Measurements from ENCODE around the gene RAB5B. TPM values are rescaled to one million over a fixed set of nuclear protein-coding genes. Genes with fewer than 3 reads are reported as not detected.

Gene RAB5B
- total RNA-seq, 2 donors from 2014 or later = 39.2 to 68.1 TPM

- ATAC-seq = no peak
- Mint-ChIP-seq H3K27me3 (no peaks in the 10 kb centered on the region), H3K27ac (no peak overlapping the region), H3K4me3 (peak overlapping the region; percentile 95), H3K36me3 (peaks cover 16% of the 10 kb centered on the region), H3K4me1 (ENCODE audit: low read depth in 2 of 2) (peaks cover 39 to 53% of the 10 kb centered on the region in 2 donors), H3K9me3 (no peaks in the 10 kb centered on the region)
- DNase-seq (ENCODE audit: low spot score) = no peak
These were observed 40.6 kb upstream of the RAB5B start for GRCh38 chr12:55933169-55933798.

- Mint-ChIP-seq H3K27ac (no peak overlapping the region), H3K4me1 (ENCODE audit: low read depth in 2 of 2) (peaks cover 41 to 56% of the 10 kb centered on the region in 2 donors), H3K27me3 (no peaks in the 10 kb centered on the region), H3K4me3 (no peak overlapping the region), H3K36me3 (peaks cover 16% of the 10 kb centered on the region), H3K9me3 (no peaks in the 10 kb centered on the region)
- ATAC-seq (no peak), DNase-seq (ENCODE audit: low spot score) (no peak)
These were observed 39.8 kb upstream of the RAB5B start for GRCh38 chr12:55933799-55934742.

GRCh38 chr12:55934773-55935172 is 39.1 kb upstream of the RAB5B start:
- ATAC-seq (no peak), DNase-seq (ENCODE audit: low spot score) (no peak)
- H3K27ac Mint-ChIP-seq = no peak overlapping the region
- no peaks in the 10 kb centered on the region for H3K27me3 Mint-ChIP-seq
- H3K4me1 Mint-ChIP-seq (ENCODE audit: low read depth in 2 of 2) = peaks cover 37 to 52% of the 10 kb centered on the region in 2 donors
- H3K36me3 Mint-ChIP-seq = peaks cover 16% of the 10 kb centered on the region
- peak overlapping the region; percentile 3 for H3K4me3 Mint-ChIP-seq
- H3K9me3 Mint-ChIP-seq = no peaks in the 10 kb centered on the region

- peaks cover 16% of the 10 kb centered on the region for H3K36me3 Mint-ChIP-seq
These were observed 38.1 kb upstream of the RAB5B start for GRCh38 chr12:55935738-55936151.

GRCh38 chr12:55937981-55938380 is 35.9 kb upstream of the RAB5B start:
- DNase-seq (ENCODE audit: low spot score) (no peak), ATAC-seq (no peak)
- Mint-ChIP-seq H3K4me1 (ENCODE audit: low read depth in 2 of 2) (peaks cover 23 to 34% of the 10 kb centered on the region in 2 donors), H3K9me3 (no peaks in the 10 kb centered on the region), H3K27me3 (no peaks in the 10 kb centered on the region), H3K4me3 (no peak overlapping the region), H3K36me3 (peaks cover 21% of the 10 kb centered on the region), H3K27ac (peak overlapping the region in 1 of 2 donors; percentile 49)

More at GRCh38 chr12:55935738-55936151, 38.1 kb upstream of the RAB5B start:
- H3K27me3 Mint-ChIP-seq = no peaks in the 10 kb centered on the region
- peaks cover 37 to 52% of the 10 kb centered on the region in 2 donors for H3K4me1 Mint-ChIP-seq (ENCODE audit: low read depth in 2 of 2)
- ATAC-seq (no peak), DNase-seq (ENCODE audit: low spot score) (no peak)
- peak overlapping the region in 1 of 2 donors; percentile 28 for H3K27ac Mint-ChIP-seq
- no peaks in the 10 kb centered on the region for H3K9me3 Mint-ChIP-seq
- H3K4me3 Mint-ChIP-seq = no peak overlapping the region

- Mint-ChIP-seq H3K27me3 (no peaks in the 10 kb centered on the region), H3K4me3 (no peak overlapping the region), H3K9me3 (no peaks in the 10 kb centered on the region), H3K4me1 (ENCODE audit: low read depth in 2 of 2) (peaks cover 18 to 29% of the 10 kb centered on the region in 2 donors), H3K36me3 (peaks cover 27% of the 10 kb centered on the region), H3K27ac (peak overlapping the region in 1 of 2 donors; percentile 49)
- DNase-seq (ENCODE audit: low spot score) (no peak), ATAC-seq (no peak)
These were observed 34.9 kb upstream of the RAB5B start for GRCh38 chr12:55938826-55939501.

GRCh38 chr12:55940065-55940732 is 33.7 kb upstream of the RAB5B start:
- peak overlapping the region; percentile 19 to 60 for H3K27ac Mint-ChIP-seq
- no peaks in the 10 kb centered on the region for H3K9me3 Mint-ChIP-seq
- H3K27me3 Mint-ChIP-seq = no peaks in the 10 kb centered on the region
- peaks cover 37% of the 10 kb centered on the region for H3K36me3 Mint-ChIP-seq
- no peak overlapping the region for H3K4me3 Mint-ChIP-seq
- H3K4me1 Mint-ChIP-seq (ENCODE audit: low read depth in 2 of 2) = peaks cover 16 to 23% of the 10 kb centered on the region in 2 donors
- ATAC-seq = peak; percentile 95
- peak; percentile 85 for DNase-seq (ENCODE audit: low spot score)

- Mint-ChIP-seq H3K27ac (peak overlapping the region in 1 of 2 donors; percentile 0), H3K4me1 (ENCODE audit: low read depth in 2 of 2) (peaks cover 16 to 23% of the 10 kb centered on the region in 2 donors), H3K4me3 (no peak overlapping the region), H3K36me3 (peaks cover 44% of the 10 kb centered on the region), H3K27me3 (no peaks in the 10 kb centered on the region), H3K9me3 (no peaks in the 10 kb centered on the region)
- DNase-seq (ENCODE audit: low spot score) (no peak), ATAC-seq (no peak)
These were observed 31.8 kb upstream of the RAB5B start for GRCh38 chr12:55942055-55942454.

- Mint-ChIP-seq H3K4me1 (ENCODE audit: low read depth in 2 of 2) (peaks cover 16 to 18% of the 10 kb centered on the region in 2 donors), H3K4me3 (no peak overlapping the region), H3K27me3 (no peaks in the 10 kb centered on the region), H3K27ac (peak overlapping the region in 1 of 2 donors; percentile 0), H3K36me3 (peaks cover 38% of the 10 kb centered on the region), H3K9me3 (no peaks in the 10 kb centered on the region)
- ATAC-seq (no peak), DNase-seq (ENCODE audit: low spot score) (no peak)
These were observed 31.2 kb upstream of the RAB5B start for GRCh38 chr12:55942577-55943136.

GRCh38 chr12:55946553-55946952 is 27.3 kb upstream of the RAB5B start:
- DNase-seq (ENCODE audit: low spot score) (no peak), ATAC-seq (no peak)
- Mint-ChIP-seq H3K36me3 (peaks cover 42% of the 10 kb centered on the region), H3K27me3 (no peaks in the 10 kb centered on the region), H3K4me3 (no peak overlapping the region), H3K27ac (peak overlapping the region; percentile 36 to 48), H3K9me3 (no peaks in the 10 kb centered on the region), H3K4me1 (ENCODE audit: low read depth in 2 of 2) (no peaks in the 10 kb centered on the region)

- DNase-seq (ENCODE audit: low spot score) (no peak), ATAC-seq (no peak)
- no peaks in the 10 kb centered on the region for H3K27me3 Mint-ChIP-seq
- H3K9me3 Mint-ChIP-seq = no peaks in the 10 kb centered on the region
- no peak overlapping the region for H3K27ac Mint-ChIP-seq
- no peak overlapping the region for H3K4me3 Mint-ChIP-seq
- H3K36me3 Mint-ChIP-seq = peaks cover 11% of the 10 kb centered on the region
- H3K4me1 Mint-ChIP-seq (ENCODE audit: low read depth in 2 of 2) = no peaks in the 10 kb centered on the region
These were observed 18.5 kb upstream of the RAB5B start for GRCh38 chr12:55955344-55955743.

- H3K4me3 Mint-ChIP-seq = no peak overlapping the region
- ATAC-seq (peak in 1 of 2 donors; percentile 28), DNase-seq (ENCODE audit: low spot score) (no peak)
- no peaks in the 10 kb centered on the region for H3K27me3 Mint-ChIP-seq
- H3K4me1 Mint-ChIP-seq (ENCODE audit: low read depth in 2 of 2) = no peaks in the 10 kb centered on the region
- H3K27ac Mint-ChIP-seq = no peak overlapping the region
- no peaks in the 10 kb centered on the region for H3K9me3 Mint-ChIP-seq
- peaks cover 11% of the 10 kb centered on the region for H3K36me3 Mint-ChIP-seq
These were observed 17.9 kb upstream of the RAB5B start for GRCh38 chr12:55955800-55956508.
